ENCODE results near the gene PSMC3IP. TPM values are rescaled to one million over a fixed set of nuclear protein-coding genes. Genes with fewer than 3 reads are reported as not detected.

Gene PSMC3IP
- total RNA-seq, 1 experiment from 2014 or later = 31.9 TPM

- intact Hi-C loops (cut with micrococcal nuclease; ENCODE audit: unreplicated experiment) = no loop called here
- Histone ChIP-seq H3K36me3 (ENCODE audit: insufficient read depth, low read length, poor library complexity, severe bottlenecking) (no peaks in the 10 kb centered on the region), H3K27ac (ENCODE audit: low read depth, low read length, poor library complexity, severe bottlenecking) (no peak overlapping the region), H3K27me3 (replicated peaks; ENCODE audit: insufficient read depth, low read depth, low read length, poor library complexity) (no peaks in the 10 kb centered on the region), H3K4me1 (ENCODE audit: insufficient read depth, low read length, poor library complexity, severe bottlenecking) (no peaks in the 10 kb centered on the region), H3K9me3 (ENCODE audit: low read depth, low read length, poor library complexity, severe bottlenecking) (no peaks in the 10 kb centered on the region), H3K4me3 (ENCODE audit: low read depth, low read length, poor library complexity, severe bottlenecking) (no peak overlapping the region)
- BruUV-seq (replicated peaks) = no TSS peak
- no peak for DNase-seq (ENCODE audit: low spot score)
- CTCF ChIA-PET = no interaction called here
- POLR2A ChIA-PET (ENCODE audit: low non-redundant PET) = no interaction called here
- TF ChIP-seq CTCF (conservative IDR thresholded peaks at IDR 0.05; ENCODE audit: low read depth, low read length) (no peak), EZH2 (IDR thresholded peaks at IDR 0.05; ENCODE audit: borderline replicate concordance, low read depth, low read length, poor library complexity, severe bottlenecking) (no peak)
These were observed 13.4 kb upstream of the PSMC3IP start for GRCh38 chr17:42590886-42591285.

- CTCF ChIA-PET = no interaction called here
- intact Hi-C loops (cut with micrococcal nuclease; ENCODE audit: unreplicated experiment) = no loop called here
- POLR2A ChIA-PET (ENCODE audit: low non-redundant PET) = no interaction called here
- H3K4me3 ChIP-seq (ENCODE audit: low read depth, low read length, poor library complexity, severe bottlenecking) = no peak overlapping the region
- H3K36me3 ChIP-seq (ENCODE audit: insufficient read depth, low read length, poor library complexity, severe bottlenecking) = peaks cover 8% of the 10 kb centered on the region
- TF ChIP-seq CTCF (conservative IDR thresholded peaks at IDR 0.05; ENCODE audit: low read depth, low read length) = no peak
- no peak for TF ChIP-seq EZH2 (IDR thresholded peaks at IDR 0.05; ENCODE audit: borderline replicate concordance, low read depth, low read length, poor library complexity, severe bottlenecking)
- no peaks in the 10 kb centered on the region for H3K9me3 ChIP-seq (ENCODE audit: low read depth, low read length, poor library complexity, severe bottlenecking)
- H3K27ac ChIP-seq (ENCODE audit: low read depth, low read length, poor library complexity, severe bottlenecking) = no peak overlapping the region
- DNase-seq (ENCODE audit: low spot score) = no peak
- no peaks in the 10 kb centered on the region for H3K27me3 ChIP-seq (replicated peaks; ENCODE audit: insufficient read depth, low read depth, low read length, poor library complexity)
- H3K4me1 ChIP-seq (ENCODE audit: insufficient read depth, low read length, poor library complexity, severe bottlenecking) = no peaks in the 10 kb centered on the region
- BruUV-seq (replicated peaks) = no TSS peak
These were observed 9.1 kb upstream of the PSMC3IP start for GRCh38 chr17:42586514-42587230.

DNA sequence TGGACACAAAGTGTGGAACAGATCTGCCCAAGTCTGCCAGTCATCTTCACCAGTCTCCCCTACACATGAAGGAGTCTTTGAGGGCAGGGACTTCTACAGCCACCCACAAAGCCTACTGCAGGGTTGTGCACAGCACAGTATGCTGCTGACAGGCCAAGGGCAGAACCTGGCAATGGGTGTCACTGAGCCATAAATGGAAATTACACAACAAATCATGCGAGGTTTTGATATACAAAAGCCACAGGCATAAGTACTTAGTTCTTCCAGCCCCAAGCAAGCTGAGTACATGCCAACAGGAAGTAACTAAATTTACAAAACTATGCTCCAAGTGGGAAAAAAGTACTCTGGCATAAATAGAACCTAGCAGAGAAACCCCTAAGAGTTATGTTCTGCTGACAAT, 7.8 kb upstream of the PSMC3IP start:
- intact Hi-C loops (cut with micrococcal nuclease; ENCODE audit: unreplicated experiment) = no loop called here
- Histone ChIP-seq H3K9me3 (ENCODE audit: low read depth, low read length, poor library complexity, severe bottlenecking) (no peaks in the 10 kb centered on the region), H3K27me3 (replicated peaks; ENCODE audit: insufficient read depth, low read depth, low read length, poor library complexity) (no peaks in the 10 kb centered on the region), H3K4me1 (ENCODE audit: insufficient read depth, low read length, poor library complexity, severe bottlenecking) (no peaks in the 10 kb centered on the region), H3K36me3 (ENCODE audit: insufficient read depth, low read length, poor library complexity, severe bottlenecking) (peaks cover 8% of the 10 kb centered on the region), H3K4me3 (ENCODE audit: low read depth, low read length, poor library complexity, severe bottlenecking) (no peak overlapping the region), H3K27ac (ENCODE audit: low read depth, low read length, poor library complexity, severe bottlenecking) (no peak overlapping the region)
- no TSS peak for BruUV-seq (replicated peaks)
- ChIA-PET CTCF (no interaction called here), POLR2A (ENCODE audit: low non-redundant PET) (no interaction called here)
- TF ChIP-seq CTCF (conservative IDR thresholded peaks at IDR 0.05; ENCODE audit: low read depth, low read length) (no peak), EZH2 (IDR thresholded peaks at IDR 0.05; ENCODE audit: borderline replicate concordance, low read depth, low read length, poor library complexity, severe bottlenecking) (no peak)
- DNase-seq (ENCODE audit: low spot score) = no peak
